HEK293 (cell line): ENCODE data around the gene SLC28A2.
"Not testable (repeated sequence)": the region's sequence is repeated elsewhere in the genome, so short reads cannot be mapped to it uniquely, and the experiment has no call there.

Source experiments
- CTCF ChIP-seq: fragments of 450-650 bp; formaldehyde crosslinking; IDR thresholded peaks from 2 replicates; pipeline ENCODE4 v1.5.1; 2016; ENCODE audit warnings: missing biosample characterization, missing genetic modification characterization
- KLF17 ChIP-seq: fragments of 450-650 bp; formaldehyde crosslinking; IDR thresholded peaks from 2 replicates; pipeline ENCODE4 v1.5.1; 2016; ENCODE audit warnings: missing biosample characterization, missing genetic modification characterization
- REST ChIP-seq: fragments of 450-650 bp; formaldehyde crosslinking; IDR thresholded peaks from 2 replicates; pipeline ENCODE4 v1.5.1; 2016; ENCODE audit warnings: missing biosample characterization, missing genetic modification characterization
- ZNF140 ChIP-seq: fragments of 450-650 bp; formaldehyde crosslinking; IDR thresholded peaks from 2 replicates; pipeline ENCODE4 v1.5.1; 2016; ENCODE audit warnings: missing biosample characterization, missing genetic modification characterization
- ZNF280C ChIP-seq: fragments of 450-650 bp; formaldehyde crosslinking; IDR thresholded peaks from 2 replicates; pipeline ENCODE4 v1.5.1; 2016; ENCODE audit warnings: missing biosample characterization, missing genetic modification characterization
- ZNF341 ChIP-seq: fragments of 450-650 bp; formaldehyde crosslinking; IDR thresholded peaks from 2 replicates; pipeline ENCODE4; 2016; ENCODE audit warnings: low read depth, missing biosample characterization, missing genetic modification characterization
- ZNF394 ChIP-seq: fragments of 450-650 bp; formaldehyde crosslinking; IDR thresholded peaks from 2 replicates; pipeline ENCODE4 v1.5.1; 2016; ENCODE audit warnings: missing biosample characterization, missing genetic modification characterization, mild to moderate bottlenecking, moderate library complexity, borderline replicate concordance
- ZNF561 ChIP-seq: fragments of 450-650 bp; IDR thresholded peaks from 2 replicates; pipeline ENCODE4 v1.5.1; 2018; ENCODE audit warnings: missing biosample characterization, missing genetic modification characterization, borderline replicate concordance

- not testable (repeated sequence) for TF ChIP-seq CTCF; KLF17; ZNF394 (tag by site-specific recombination); REST (tag by site-specific recombination); ZNF341 (tag by site-specific recombination); ZNF140 (tag by site-specific recombination); ZNF280C; ZNF561 (tag by site-specific recombination)
These were observed 62.1 kb downstream of the SLC28A2 start for GRCh38 chr15:45314117-45314516.
